Gastrocnemius medialis (tissue), 4 donors: Measurements from ENCODE around the gene ITGB7.

Experiments used
- POLR2A ChIP-seq, 2 donors: fragments of 450-650 bp; IDR thresholded peaks; one replicate each; pipeline ENCODE4 v1.6.1; 2017; ENCODE audit warnings: antibody characterized with exemption in 2 of 2, mild to moderate bottlenecking in 2 of 2, moderate library complexity in 2 of 2
- TF ChIP-seq, protein P1 (sequence below), 5 experiments: fragments of 450-650 bp in 3 of 5; fragments of 200-600 bp in 2 of 5; sonication (generic) in 2 of 5; IDR thresholded peaks in 4 of 5; conservative IDR thresholded peaks in 1 of 5; 1 replicate in 4 of 5; 2 replicates in 1 of 5; pipeline ENCODE4 v1.5.1; 2016 to 2019; ENCODE audit warnings: antibody characterized with exemption in 5 of 5, mild to moderate bottlenecking in 3 of 5, moderate library complexity in 3 of 5

- TF ChIP-seq, protein P1, sequence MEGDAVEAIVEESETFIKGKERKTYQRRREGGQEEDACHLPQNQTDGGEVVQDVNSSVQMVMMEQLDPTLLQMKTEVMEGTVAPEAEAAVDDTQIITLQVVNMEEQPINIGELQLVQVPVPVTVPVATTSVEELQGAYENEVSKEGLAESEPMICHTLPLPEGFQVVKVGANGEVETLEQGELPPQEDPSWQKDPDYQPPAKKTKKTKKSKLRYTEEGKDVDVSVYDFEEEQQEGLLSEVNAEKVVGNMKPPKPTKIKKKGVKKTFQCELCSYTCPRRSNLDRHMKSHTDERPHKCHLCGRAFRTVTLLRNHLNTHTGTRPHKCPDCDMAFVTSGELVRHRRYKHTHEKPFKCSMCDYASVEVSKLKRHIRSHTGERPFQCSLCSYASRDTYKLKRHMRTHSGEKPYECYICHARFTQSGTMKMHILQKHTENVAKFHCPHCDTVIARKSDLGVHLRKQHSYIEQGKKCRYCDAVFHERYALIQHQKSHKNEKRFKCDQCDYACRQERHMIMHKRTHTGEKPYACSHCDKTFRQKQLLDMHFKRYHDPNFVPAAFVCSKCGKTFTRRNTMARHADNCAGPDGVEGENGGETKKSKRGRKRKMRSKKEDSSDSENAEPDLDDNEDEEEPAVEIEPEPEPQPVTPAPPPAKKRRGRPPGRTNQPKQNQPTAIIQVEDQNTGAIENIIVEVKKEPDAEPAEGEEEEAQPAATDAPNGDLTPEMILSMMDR (IDR thresholded peaks at IDR 0.05 in 4 of 5, conservative IDR thresholded peaks at IDR 0.05 in 1 of 5): no peak
- no peak for TF ChIP-seq POLR2A (IDR thresholded peaks at IDR 0.05)
Measured at GRCh38 chr12:53196486-53196885, 10.6 kb downstream of the ITGB7 start.
